H1 (cell line): ENCODE results near the gene MARCHF9. TPM values are rescaled to one million over a fixed set of nuclear protein-coding genes. Genes with fewer than 3 reads are reported as not detected.

ENCODE experiments used
- CTCF ChIA-PET: fragments of 300-600 bp; sonication (Branson Sonifier 250); formaldehyde crosslinking; loops from one replicate; lab custom pipeline; 2021; ENCODE audit not compliant: partially characterized antibody; lab: Charles Lee
- POLR2A ChIA-PET: fragments of 300-600 bp; sonication (Branson Sonifier 250); formaldehyde crosslinking; loops from one replicate; lab custom pipeline; 2021; ENCODE audit warnings: inconsistent platforms; ENCODE audit not compliant: partially characterized antibody; lab: Charles Lee
- DNase-seq, 2 experiments: peaks; one replicate each; pipeline versions ENCODE4 v3.0.0 to v3.0.0-alpha.2; 2010 to 2022; ENCODE audit warnings: low spot score in 2 of 2, low read depth in 1 of 2, mixed read lengths in 1 of 2
- FAIRE-seq: peaks from 2 replicates; lab custom pipeline; 2011; peaks lifted over from hg19 to GRCh38; lab: Jason Lieb, UNC
- H2AFZ ChIP-seq: 2 replicates; pipeline ENCODE4 v1.8.1; 2012; ENCODE audit warnings: low read length, inconsistent platforms
- H2AK5ac ChIP-seq: 2 replicates; pipeline ENCODE4 v1.6.1; 2013; ENCODE audit warnings: low read depth, low read length
- H2BK120ac ChIP-seq: replicated peaks from 2 replicates; pipeline ENCODE3; 2013; ENCODE audit warnings: low read depth, low read length, inconsistent platforms
- H2BK12ac ChIP-seq: 2 replicates; pipeline ENCODE4 v1.6.1; 2013; ENCODE audit warnings: low read depth, low read length
- H2BK15ac ChIP-seq: 2 replicates; pipeline ENCODE4 v1.6.1; 2013; ENCODE audit warnings: low read length
- H2BK20ac ChIP-seq: 2 replicates; pipeline ENCODE4 v1.6.1; 2013; ENCODE audit warnings: low read length
- H2BK5ac ChIP-seq: 2 replicates; pipeline ENCODE4 v1.6.1; 2013; ENCODE audit warnings: low read depth, low read length
- H3K14ac ChIP-seq: 2 replicates; pipeline ENCODE4 v1.6.1; 2013; ENCODE audit warnings: inconsistent platforms; ENCODE audit not compliant: insufficient read length
- H3K18ac ChIP-seq: 2 replicates; pipeline ENCODE4 v1.6.1; 2013; ENCODE audit warnings: low read length; ENCODE audit errors: extremely low read depth
- H3K23ac ChIP-seq: 2 replicates; pipeline ENCODE4 v1.6.1; 2013; ENCODE audit warnings: inconsistent platforms; ENCODE audit not compliant: insufficient read length
- H3K23me2 ChIP-seq: 2 replicates; pipeline ENCODE4 v1.6.1; 2013; ENCODE audit warnings: low read depth, low read length
- H3K27ac ChIP-seq: 2 replicates; pipeline ENCODE4 v1.6.1; 2011; ENCODE audit warnings: low read depth, low read length, inconsistent platforms
- H3K27me3 ChIP-seq, 4 experiments: replicated peaks in 1 of 4; 1 replicate in 1 of 4; 2 replicates in 3 of 4; pipeline versions ENCODE4 v1.6.1 to v1.8.1; 2011 to 2013; ENCODE audit warnings: low read length in 3 of 4, mild to moderate bottlenecking in 3 of 4, inconsistent platforms in 2 of 4, mixed read lengths in 2 of 4, moderate library complexity in 1 of 4; ENCODE audit not compliant: control insufficient read depth in 3 of 4, insufficient read depth in 3 of 4; ENCODE audit errors: extremely low read depth in 1 of 4
- H3K36me3 ChIP-seq, 4 experiments: 2 replicates each; pipeline versions ENCODE4 v1.6.1 to v1.8.1; 2011 to 2013; ENCODE audit warnings: mild to moderate bottlenecking in 4 of 4, low read length in 3 of 4, moderate library complexity in 2 of 4, control low read depth in 1 of 4, inconsistent platforms in 1 of 4; ENCODE audit not compliant: insufficient read depth in 4 of 4, control insufficient read depth in 2 of 4
- H3K4ac ChIP-seq: replicated peaks from 2 replicates; pipeline ENCODE3; 2013; ENCODE audit warnings: low read length, low read depth, mixed read lengths, inconsistent platforms; ENCODE audit not compliant: insufficient read length
- H3K4me1 ChIP-seq, 4 experiments: replicated peaks in 1 of 4; 1 replicate in 1 of 4; 2 replicates in 3 of 4; pipeline versions ENCODE4 v1.6.1 to v1.8.1; 2011 to 2013; ENCODE audit warnings: low read length in 3 of 4, inconsistent platforms in 2 of 4, mixed read lengths in 1 of 4; ENCODE audit not compliant: insufficient read depth in 4 of 4, control insufficient read depth in 3 of 4
- H3K4me2 ChIP-seq, 2 experiments: 2 replicates each; pipeline versions ENCODE4 v1.6.1 to v1.8.1; 2011 to 2013; ENCODE audit warnings: low read depth in 2 of 2, low read length in 2 of 2, control low read depth in 1 of 2, inconsistent platforms in 1 of 2, mild to moderate bottlenecking in 1 of 2; ENCODE audit not compliant: insufficient read depth in 1 of 2
- H3K4me3 ChIP-seq, 4 experiments: fragments of 200-600, 300-600 bp in 1 of 4; sonication (generic), shearing (Covaris generic), sonication (Bioruptor Twin) in 1 of 4; 2 replicates each; pipeline versions ENCODE4 v1.5.1 to v1.8.1; 2011 to 2016; ENCODE audit warnings: low read length in 4 of 4, low read depth in 3 of 4, control low read depth in 2 of 4, inconsistent platforms in 2 of 4, mild to moderate bottlenecking in 2 of 4, mixed read lengths in 1 of 4, moderate library complexity in 1 of 4; ENCODE audit not compliant: insufficient read depth in 2 of 4; ENCODE audit errors: extremely low read depth in 1 of 4
- H3K56ac ChIP-seq: replicated peaks from 2 replicates; pipeline ENCODE3; 2013; ENCODE audit warnings: low read depth, mild to moderate bottlenecking, mixed read lengths, low read length, inconsistent platforms; ENCODE audit not compliant: insufficient read length
- H3K79me1 ChIP-seq: 2 replicates; pipeline ENCODE4 v1.6.1; 2013; ENCODE audit warnings: low read depth, low read length, control low read depth
- H3K79me2 ChIP-seq, 2 experiments: 2 replicates each; pipeline versions ENCODE4 v1.6.1 to v1.8.1; 2012 to 2013; ENCODE audit warnings: low read length in 2 of 2, mild to moderate bottlenecking in 2 of 2, inconsistent platforms in 1 of 2; ENCODE audit not compliant: insufficient read depth in 2 of 2, control insufficient read depth in 1 of 2
- H3K9ac ChIP-seq, 4 experiments: replicated peaks in 1 of 4; 1 replicate in 1 of 4; 2 replicates in 3 of 4; pipeline versions ENCODE4 v1.6.1 to v1.8.1; 2011 to 2013; ENCODE audit warnings: low read depth in 3 of 4, low read length in 3 of 4, control low read depth in 2 of 4, mild to moderate bottlenecking in 2 of 4, moderate library complexity in 2 of 4, inconsistent platforms in 1 of 4; ENCODE audit errors: extremely low read depth in 1 of 4
- H3K9me3 ChIP-seq, 2 experiments: 2 replicates each; pipeline versions ENCODE4 v1.6.1 to v1.8.1; 2012 to 2013; ENCODE audit warnings: mild to moderate bottlenecking in 2 of 2, moderate library complexity in 2 of 2, control low read depth in 1 of 2, inconsistent platforms in 1 of 2, low read depth in 1 of 2, low read length in 1 of 2, mixed read lengths in 1 of 2; ENCODE audit not compliant: insufficient read depth in 2 of 2
- H4K20me1 ChIP-seq, 2 experiments: replicated peaks in 1 of 2; 2 replicates each; pipeline versions ENCODE3 to v1.8.1; 2011 to 2013; ENCODE audit warnings: inconsistent platforms in 2 of 2, low read length in 2 of 2, mild to moderate bottlenecking in 1 of 2; ENCODE audit not compliant: insufficient read depth in 2 of 2, control insufficient read depth in 1 of 2
- H4K5ac ChIP-seq: 2 replicates; pipeline ENCODE4 v1.6.1; 2013; ENCODE audit warnings: low read length, low read depth, mixed read lengths, inconsistent platforms; ENCODE audit not compliant: insufficient read length
- H4K8ac ChIP-seq: 2 replicates; pipeline ENCODE4 v1.8.0; 2013; ENCODE audit warnings: mild to moderate bottlenecking, moderate library complexity, low read length, inconsistent platforms; ENCODE audit not compliant: insufficient read depth; ENCODE audit errors: extremely low read depth
- H4K91ac ChIP-seq: replicated peaks from 2 replicates; pipeline ENCODE3; 2013; ENCODE audit warnings: low read length, mixed read lengths, inconsistent platforms; ENCODE audit not compliant: insufficient read length
- BACH1 ChIP-seq: IDR thresholded peaks from 2 replicates; pipeline ENCODE4 v1.6.1; 2012; ENCODE audit warnings: low read length, improper control_type of control experiment
- CHD1 ChIP-seq: IDR thresholded peaks from 2 replicates; pipeline ENCODE4 v1.6.1; 2012; ENCODE audit warnings: low read depth, low read length, improper control_type of control experiment
- HDAC2 ChIP-seq, 2 experiments: fragments of 300-600 bp in 1 of 2; sonication (generic) in 1 of 2; IDR thresholded peaks; 2 replicates each; pipeline ENCODE4 v1.6.1; 2011 to 2012; ENCODE audit warnings: low read depth in 2 of 2, low read length in 2 of 2, mild to moderate bottlenecking in 2 of 2, moderate library complexity in 2 of 2, borderline replicate concordance in 1 of 2, inconsistent platforms in 1 of 2
- KDM4A ChIP-seq: IDR thresholded peaks from one replicate; pipeline ENCODE4 v1.7.1; 2012; ENCODE audit warnings: low read depth, mild to moderate bottlenecking, moderate library complexity, low read length, inconsistent platforms; ENCODE audit not compliant: severe bottlenecking
- MAFK ChIP-seq: IDR thresholded peaks from 2 replicates; pipeline ENCODE4 v1.6.1; 2012; ENCODE audit warnings: low read depth, mild to moderate bottlenecking, improper control_type of control experiment, low read length
- POLR2A ChIP-seq, 2 experiments: IDR thresholded peaks; 1 replicate in 1 of 2; 2 replicates in 1 of 2; pipeline ENCODE4 v1.6.1; 2011; ENCODE audit warnings: low read depth in 2 of 2, low read length in 2 of 2, mild to moderate bottlenecking in 2 of 2; ENCODE audit errors: control extremely low read depth in 1 of 2
- POU5F1 ChIP-seq: IDR thresholded peaks from 2 replicates; pipeline ENCODE4 v1.6.1; 2011; ENCODE audit warnings: low read depth, mild to moderate bottlenecking, low read length, moderate library complexity
- TAF1 ChIP-seq: IDR thresholded peaks from 2 replicates; pipeline ENCODE4 v1.6.1; 2011; ENCODE audit warnings: mild to moderate bottlenecking, low read depth, low read length
- TCF12 ChIP-seq: IDR thresholded peaks from 2 replicates; pipeline ENCODE4 v1.6.1; 2011; ENCODE audit warnings: low read depth, mild to moderate bottlenecking, low read length
- WGBS, 2 experiments: shearing (Covaris generic) in 1 of 2; methylation state at CpG; one replicate each; pipeline versions ENCODE4 v1.1.6 to v1.1.7; 2013 to 2015; ENCODE audit warnings: low lambda C conversion rate in 2 of 2, mixed read lengths in 2 of 2, inconsistent platforms in 1 of 2, low coverage in 1 of 2, missing lambda C conversion rate in 1 of 2; ENCODE audit not compliant: insufficient replicate concordance in 2 of 2, insufficient coverage in 1 of 2, insufficient read length in 1 of 2; ENCODE audit errors: extremely low coverage in 1 of 2, missing lambda C conversion rate in 1 of 2; 5-methylcytosine and 5-hydroxymethylcytosine counted together
- polyA plus RNA-seq, 7 experiments: library from polyadenylated mRNA; depleted of rRNA in 3 of 7; stranded (reverse) in 5 of 7; unstranded in 2 of 7; fragments of >200 nt in 5 of 7; fragments of 200-250 nt in 2 of 7; gene quantifications; 1 replicate in 5 of 7; 2 replicates in 1 of 7; 4 replicates in 1 of 7; pipeline versions ENCODE4 v1.2.1 to v1.2.3, GENCODE V29; 2011 to 2013; ENCODE audit warnings: missing spikeins in 2 of 7, mixed read lengths in 2 of 7
- total RNA-seq: library from RNA; stranded (reverse); fragmentation: NEBNext Ultra II Directional; extraction: Animal tissue kit (Norgen Biotek cat#: 25700); gene quantifications from 2 replicates; pipeline ENCODE4 v1.2.1, GENCODE V29; 2021

MARCHF9 gene
- total and polyA plus RNA-seq, 2 of the 8 experiments (the other 6 are each of a cell fraction or from before 2014, with no cell fraction given): 6.4 to 7.8 TPM

GRCh38 chr12:57762463-57762862 lies 7.6 kb downstream of the MARCHF9 start:
- H2BK120ac ChIP-seq: no peak overlapping the region
- DNase-seq: no peak
- POLR2A ChIA-PET: interaction anchor here (1.0 to 5.4 kb wide), 3 partner anchors 10 to 37 kb away, joined by 3 to 21 read pairs (median 3); partner anchors contain the start of genes EEF1AKMT3, METTL1 and TSPAN31
- no peak overlapping the region for H2BK12ac ChIP-seq
- no peak overlapping the region for H3K27ac ChIP-seq
- no peak overlapping the region for H3K9ac ChIP-seq
- no peak overlapping the region for H3K23ac ChIP-seq
- no peak overlapping the region for H4K91ac ChIP-seq
- H3K79me2 ChIP-seq: no peaks in the 10 kb centered on the region
- H3K79me1 ChIP-seq: no peaks in the 10 kb centered on the region
- no peak overlapping the region for H3K4me2 ChIP-seq
- no peak overlapping the region for H3K4ac ChIP-seq
- no peak overlapping the region for H3K14ac ChIP-seq
- no peak overlapping the region for H3K18ac ChIP-seq
- H3K4me1 ChIP-seq: peaks cover 11 to 22% (median 19%) of the 10 kb centered on the region in 4 experiments
- no peak overlapping the region for H2BK15ac ChIP-seq
- no peak overlapping the region for H2BK5ac ChIP-seq
- H4K5ac ChIP-seq: no peak overlapping the region
- peaks cover 23% of the 10 kb centered on the region for H3K23me2 ChIP-seq
- H4K20me1 ChIP-seq: peaks cover 0 to 14% of the 10 kb centered on the region in 2 experiments
- peaks cover 22 to 47% (median 41%) of the 10 kb centered on the region in 4 experiments for H3K27me3 ChIP-seq
- no peak for FAIRE-seq
- CTCF ChIA-PET: interaction anchor here (0.7 to 1.3 kb wide), 3 partner anchors 19 to 36 kb away, joined by 3 to 5 read pairs (median 4); no protein-coding TSS in a partner anchor
- no peak overlapping the region for H2AK5ac ChIP-seq
- no peak overlapping the region for H2BK20ac ChIP-seq
- 79% methylated on average over 2 of the region's 2 CpGs; no CpG with 5 or more reads in 1 of the 2 experiments for WGBS, 2 experiments
- H2AFZ ChIP-seq: no peak overlapping the region
- no peak overlapping the region for H3K4me3 ChIP-seq
- H3K36me3 ChIP-seq: peaks cover 0 to 3% (median 0%) of the 10 kb centered on the region in 4 experiments; a peak in 2 of 8 replicates
- H3K9me3 ChIP-seq: no peaks in the 10 kb centered on the region
- no peak overlapping the region for H3K56ac ChIP-seq
- no peak overlapping the region for H4K8ac ChIP-seq
- no peak for TF ChIP-seq MAFK
- no peak for TF ChIP-seq POU5F1
- no peak for TF ChIP-seq TAF1
- TF ChIP-seq HDAC2 (IDR thresholded peaks at IDR 0.05; ENCODE audit: borderline replicate concordance in 1 of 2, low read depth in 2 of 2, low read length in 2 of 2): no peak
- no peak for TF ChIP-seq BACH1
- no peak for TF ChIP-seq CHD1
- no peak for TF ChIP-seq POLR2A (IDR thresholded peaks at IDR 0.05; ENCODE audit: control extremely low read depth in 1 of 2, low read depth in 2 of 2, low read length in 2 of 2)
- TF ChIP-seq KDM4A: no peak
- no peak for TF ChIP-seq TCF12
